ENCODE measurements around the gene NFYC. TPM values are rescaled to one million over a fixed set of nuclear protein-coding genes. Genes with fewer than 3 reads are reported as not detected.

NFYC gene
- total and polyA plus RNA-seq, 2 experiments from 2014 or later: 124 to 149 TPM

DNA sequence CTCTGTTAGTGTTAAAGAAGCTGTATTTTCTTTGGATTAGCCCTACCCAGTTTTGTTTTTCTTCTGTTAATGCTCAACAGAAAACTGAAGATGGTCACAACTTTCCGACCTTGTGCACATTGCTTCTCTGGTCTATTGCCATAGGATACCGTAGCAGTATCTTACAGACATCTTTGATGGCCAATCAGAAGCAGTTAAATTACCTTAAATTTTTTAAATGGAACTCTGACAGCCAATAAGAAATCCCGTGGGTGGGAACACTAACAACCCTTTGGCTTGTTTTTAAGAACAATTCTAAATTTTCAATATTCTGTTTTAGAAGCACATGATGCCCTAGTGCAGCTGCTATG, 17.2 kb downstream of the NFYC start:
- H3K27me3 ChIP-seq: no peaks in the 10 kb centered on the region
- peak overlapping the region; percentile 67 for H3K4me3 ChIP-seq
- H3K9me3 ChIP-seq (ENCODE audit: low read depth): no peaks in the 10 kb centered on the region
- H3K4me1 ChIP-seq (ENCODE audit: low read depth): peaks cover 35% of the 10 kb centered on the region
- DNase-seq (ENCODE audit: low read depth in 1 of 2, low spot score in 1 of 2): peak; percentile 87 to 91
- peak overlapping the region; percentile 99 for H3K27ac ChIP-seq
- H3K36me3 ChIP-seq: no peaks in the 10 kb centered on the region
- TF ChIP-seq, protein P1, sequence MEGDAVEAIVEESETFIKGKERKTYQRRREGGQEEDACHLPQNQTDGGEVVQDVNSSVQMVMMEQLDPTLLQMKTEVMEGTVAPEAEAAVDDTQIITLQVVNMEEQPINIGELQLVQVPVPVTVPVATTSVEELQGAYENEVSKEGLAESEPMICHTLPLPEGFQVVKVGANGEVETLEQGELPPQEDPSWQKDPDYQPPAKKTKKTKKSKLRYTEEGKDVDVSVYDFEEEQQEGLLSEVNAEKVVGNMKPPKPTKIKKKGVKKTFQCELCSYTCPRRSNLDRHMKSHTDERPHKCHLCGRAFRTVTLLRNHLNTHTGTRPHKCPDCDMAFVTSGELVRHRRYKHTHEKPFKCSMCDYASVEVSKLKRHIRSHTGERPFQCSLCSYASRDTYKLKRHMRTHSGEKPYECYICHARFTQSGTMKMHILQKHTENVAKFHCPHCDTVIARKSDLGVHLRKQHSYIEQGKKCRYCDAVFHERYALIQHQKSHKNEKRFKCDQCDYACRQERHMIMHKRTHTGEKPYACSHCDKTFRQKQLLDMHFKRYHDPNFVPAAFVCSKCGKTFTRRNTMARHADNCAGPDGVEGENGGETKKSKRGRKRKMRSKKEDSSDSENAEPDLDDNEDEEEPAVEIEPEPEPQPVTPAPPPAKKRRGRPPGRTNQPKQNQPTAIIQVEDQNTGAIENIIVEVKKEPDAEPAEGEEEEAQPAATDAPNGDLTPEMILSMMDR (IDR thresholded peaks at IDR 0.05; ENCODE audit: low read depth, low read length): no peak

DNA sequence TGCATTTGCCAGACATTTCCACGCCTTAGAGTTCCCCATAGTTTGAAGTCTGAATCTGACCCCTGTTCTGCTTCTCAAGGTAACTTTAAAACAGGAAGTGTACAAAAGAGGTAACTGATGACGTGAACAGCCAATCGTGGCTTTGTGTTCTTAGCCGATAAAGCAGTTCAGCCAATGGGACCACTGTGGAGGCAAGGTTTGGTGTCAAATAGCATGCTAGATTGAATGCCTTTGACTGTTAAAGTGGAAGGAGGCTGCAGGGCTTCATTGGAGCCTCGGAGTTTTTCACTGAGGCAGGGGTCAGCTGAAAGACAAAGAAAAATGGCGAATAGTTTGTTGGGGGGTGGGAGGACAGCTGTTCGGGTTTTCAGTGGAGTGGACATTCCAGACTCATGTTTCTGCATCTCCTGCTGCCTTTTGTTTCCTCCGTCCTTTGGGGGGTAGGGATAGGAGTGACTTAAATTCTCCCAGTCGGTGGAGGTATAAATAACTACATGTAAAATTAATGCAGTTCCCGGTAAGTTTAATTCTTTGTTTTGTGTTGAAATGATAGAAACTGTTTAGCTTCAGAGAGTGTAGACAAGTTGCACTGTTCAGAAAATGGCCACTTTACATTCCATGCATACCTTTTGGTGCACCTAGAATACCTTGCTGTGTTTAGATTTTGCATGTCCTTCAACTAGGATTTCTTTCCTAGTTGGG, 17.7 kb downstream of the NFYC start:
- TF ChIP-seq, protein P1 (IDR thresholded peaks at IDR 0.05; ENCODE audit: low read depth, low read length): no peak
- no peaks in the 10 kb centered on the region for H3K9me3 ChIP-seq (ENCODE audit: low read depth)
- H3K4me3 ChIP-seq: peak overlapping the region; percentile 67
- H3K4me1 ChIP-seq (ENCODE audit: low read depth): peaks cover 37% of the 10 kb centered on the region
- H3K27me3 ChIP-seq: no peaks in the 10 kb centered on the region
- DNase-seq (ENCODE audit: low read depth in 1 of 2, low spot score in 1 of 2): peak; percentile 97 to 98
- H3K36me3 ChIP-seq: no peaks in the 10 kb centered on the region
- peak overlapping the region; percentile 99 for H3K27ac ChIP-seq

DNA sequence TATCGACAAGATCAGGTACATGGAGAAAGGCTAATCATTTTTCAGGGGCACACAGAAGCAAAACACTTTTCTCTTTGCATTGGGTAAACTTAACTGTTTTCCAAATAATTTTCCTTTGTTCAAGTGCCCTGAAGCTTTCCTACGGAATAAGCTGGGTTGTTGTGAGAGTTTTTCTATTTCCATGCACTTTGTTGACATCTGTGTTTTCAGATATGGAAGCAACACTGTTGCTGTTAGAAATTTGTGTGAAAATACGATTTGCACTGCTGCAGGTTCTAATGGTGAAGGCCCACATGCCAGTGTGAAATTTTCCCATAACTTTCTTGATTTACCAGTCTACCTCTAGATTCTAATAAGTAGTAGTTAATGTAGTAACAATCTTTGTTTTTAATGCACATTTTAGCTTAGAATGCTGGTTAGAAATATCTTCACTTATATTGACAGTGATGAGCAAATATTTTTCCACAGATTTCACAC, 18.3 kb downstream of the NFYC start:
- H3K9me3 ChIP-seq (ENCODE audit: low read depth): no peaks in the 10 kb centered on the region
- no peaks in the 10 kb centered on the region for H3K27me3 ChIP-seq
- H3K36me3 ChIP-seq: no peaks in the 10 kb centered on the region
- H3K4me1 ChIP-seq (ENCODE audit: low read depth): peaks cover 33% of the 10 kb centered on the region
- peak overlapping the region; percentile 67 for H3K4me3 ChIP-seq
- DNase-seq (ENCODE audit: low read depth in 1 of 2, low spot score in 1 of 2): no peak
- H3K27ac ChIP-seq: peak overlapping the region; percentile 99
- TF ChIP-seq, protein P1 (IDR thresholded peaks at IDR 0.05; ENCODE audit: low read depth, low read length): no peak

DNA sequence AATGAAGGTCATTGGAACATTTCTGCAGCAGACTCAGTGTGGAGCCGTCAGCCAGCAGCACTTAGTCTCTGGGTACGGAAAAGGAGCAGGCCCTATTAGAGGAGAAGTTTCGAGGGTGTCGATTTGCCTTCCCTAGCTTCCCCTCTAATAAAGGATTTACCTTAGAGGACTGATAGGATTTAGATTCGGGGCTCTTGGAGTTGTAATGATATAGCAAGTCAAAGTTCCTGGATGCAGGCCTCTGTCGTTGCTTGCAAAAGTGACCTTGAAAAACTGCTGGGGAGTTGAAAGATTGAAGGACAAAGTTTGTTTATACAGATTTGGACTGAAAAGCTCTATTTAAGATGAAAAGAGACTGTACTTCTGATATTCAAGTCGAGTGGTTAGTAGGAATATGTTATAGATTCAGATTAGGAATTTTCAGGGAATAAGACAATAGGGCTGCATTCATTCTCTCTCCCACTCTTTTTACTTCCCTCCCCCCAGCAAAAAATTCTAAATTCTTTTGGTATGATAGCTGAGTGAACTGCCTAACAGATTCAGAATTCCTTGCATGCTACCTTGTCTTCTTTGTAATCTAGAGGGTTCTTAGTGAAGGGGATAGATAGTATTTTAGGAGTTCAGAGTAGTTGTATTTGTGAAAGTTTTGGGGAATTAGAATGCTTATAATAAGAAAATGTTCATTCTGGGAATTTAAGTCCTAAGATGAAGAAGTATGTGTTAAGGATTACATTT, 19.2 kb downstream of the NFYC start:
- peak overlapping the region; percentile 67 for H3K4me3 ChIP-seq
- H3K36me3 ChIP-seq: no peaks in the 10 kb centered on the region
- TF ChIP-seq, protein P1 (IDR thresholded peaks at IDR 0.05; ENCODE audit: low read depth, low read length): no peak
- H3K27ac ChIP-seq: peak overlapping the region; percentile 99
- H3K9me3 ChIP-seq (ENCODE audit: low read depth): no peaks in the 10 kb centered on the region
- peak in 1 of 2 donors; percentile 41 for DNase-seq (ENCODE audit: low read depth in 1 of 2, low spot score in 1 of 2)
- H3K27me3 ChIP-seq: no peaks in the 10 kb centered on the region
- peaks cover 34% of the 10 kb centered on the region for H3K4me1 ChIP-seq (ENCODE audit: low read depth)

DNA sequence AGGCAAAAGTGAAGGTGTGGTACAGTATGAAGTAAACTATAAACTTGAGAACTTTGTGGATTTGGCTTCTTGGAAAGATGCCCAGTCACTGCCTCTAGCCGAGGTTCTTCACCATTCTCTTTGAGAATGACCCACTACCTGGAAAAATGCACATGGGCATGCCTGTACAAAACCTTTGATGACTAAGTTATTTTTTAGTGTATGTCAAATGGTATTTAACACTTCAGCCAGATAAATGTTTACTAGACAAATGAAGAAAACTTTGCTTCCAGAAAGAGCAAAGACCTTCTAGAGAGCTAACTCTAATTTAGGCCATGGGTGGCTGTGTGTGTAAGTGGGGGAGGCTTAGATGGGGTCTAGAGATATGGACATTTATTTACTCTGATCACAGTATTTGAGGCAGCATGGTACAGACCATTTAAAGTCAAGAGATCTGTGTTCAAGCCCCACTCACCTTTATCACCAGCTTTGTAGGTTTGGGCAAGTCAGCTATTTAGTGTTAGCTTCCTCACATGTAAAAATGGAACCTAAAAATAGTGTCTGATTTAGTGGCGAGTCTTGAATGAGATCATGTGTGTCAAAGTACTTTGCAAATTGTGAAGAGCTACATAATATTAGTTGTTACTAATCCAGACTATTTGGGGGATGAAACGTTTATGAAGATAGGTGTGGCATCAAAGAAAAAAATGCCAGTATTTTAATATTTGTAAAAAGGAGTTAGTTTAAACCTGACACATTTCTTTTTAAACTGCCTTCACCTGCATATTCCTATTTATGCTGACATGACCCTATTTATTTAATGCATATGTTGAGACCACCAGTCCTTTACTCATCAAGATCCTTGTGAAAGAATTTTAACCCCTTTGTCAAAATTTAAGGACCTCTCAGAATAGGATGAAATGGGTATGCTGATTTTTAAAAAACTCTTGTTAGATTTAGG, 20.2 kb downstream of the NFYC start:
- Histone ChIP-seq H3K27ac (peak overlapping the region; percentile 99), H3K36me3 (no peaks in the 10 kb centered on the region), H3K4me1 (ENCODE audit: low read depth) (peaks cover 43% of the 10 kb centered on the region), H3K27me3 (no peaks in the 10 kb centered on the region), H3K9me3 (ENCODE audit: low read depth) (no peaks in the 10 kb centered on the region), H3K4me3 (peak overlapping the region; percentile 67)
- TF ChIP-seq, protein P1 (IDR thresholded peaks at IDR 0.05; ENCODE audit: low read depth, low read length): no peak
- peak; percentile 28 to 51 for DNase-seq (ENCODE audit: low read depth in 1 of 2, low spot score in 1 of 2)
